Measurements from ENCODE around the gene USP6NL.

GRCh38 chr10:11409357-11409756, 202.1 kb downstream of the USP6NL start:
- TF ChIP-seq, protein P1, sequence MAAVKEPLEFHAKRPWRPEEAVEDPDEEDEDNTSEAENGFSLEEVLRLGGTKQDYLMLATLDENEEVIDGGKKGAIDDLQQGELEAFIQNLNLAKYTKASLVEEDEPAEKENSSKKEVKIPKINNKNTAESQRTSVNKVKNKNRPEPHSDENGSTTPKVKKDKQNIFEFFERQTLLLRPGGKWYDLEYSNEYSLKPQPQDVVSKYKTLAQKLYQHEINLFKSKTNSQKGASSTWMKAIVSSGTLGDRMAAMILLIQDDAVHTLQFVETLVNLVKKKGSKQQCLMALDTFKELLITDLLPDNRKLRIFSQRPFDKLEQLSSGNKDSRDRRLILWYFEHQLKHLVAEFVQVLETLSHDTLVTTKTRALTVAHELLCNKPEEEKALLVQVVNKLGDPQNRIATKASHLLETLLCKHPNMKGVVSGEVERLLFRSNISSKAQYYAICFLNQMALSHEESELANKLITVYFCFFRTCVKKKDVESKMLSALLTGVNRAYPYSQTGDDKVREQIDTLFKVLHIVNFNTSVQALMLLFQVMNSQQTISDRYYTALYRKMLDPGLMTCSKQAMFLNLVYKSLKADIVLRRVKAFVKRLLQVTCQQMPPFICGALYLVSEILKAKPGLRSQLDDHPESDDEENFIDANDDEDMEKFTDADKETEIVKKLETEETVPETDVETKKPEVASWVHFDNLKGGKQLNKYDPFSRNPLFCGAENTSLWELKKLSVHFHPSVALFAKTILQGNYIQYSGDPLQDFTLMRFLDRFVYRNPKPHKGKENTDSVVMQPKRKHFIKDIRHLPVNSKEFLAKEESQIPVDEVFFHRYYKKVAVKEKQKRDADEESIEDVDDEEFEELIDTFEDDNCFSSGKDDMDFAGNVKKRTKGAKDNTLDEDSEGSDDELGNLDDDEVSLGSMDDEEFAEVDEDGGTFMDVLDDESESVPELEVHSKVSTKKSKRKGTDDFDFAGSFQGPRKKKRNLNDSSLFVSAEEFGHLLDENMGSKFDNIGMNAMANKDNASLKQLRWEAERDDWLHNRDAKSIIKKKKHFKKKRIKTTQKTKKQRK (IDR thresholded peaks at IDR 0.05; ENCODE audit: low read depth, low read length), result no peak
- TF ChIP-seq ZZZ3 (IDR thresholded peaks at IDR 0.05; ENCODE audit: control insufficient read depth, insufficient read length, low read depth) (no peak), JUNB (IDR thresholded peaks at IDR 0.05) (no peak)
- TF ChIP-seq, protein P2, sequence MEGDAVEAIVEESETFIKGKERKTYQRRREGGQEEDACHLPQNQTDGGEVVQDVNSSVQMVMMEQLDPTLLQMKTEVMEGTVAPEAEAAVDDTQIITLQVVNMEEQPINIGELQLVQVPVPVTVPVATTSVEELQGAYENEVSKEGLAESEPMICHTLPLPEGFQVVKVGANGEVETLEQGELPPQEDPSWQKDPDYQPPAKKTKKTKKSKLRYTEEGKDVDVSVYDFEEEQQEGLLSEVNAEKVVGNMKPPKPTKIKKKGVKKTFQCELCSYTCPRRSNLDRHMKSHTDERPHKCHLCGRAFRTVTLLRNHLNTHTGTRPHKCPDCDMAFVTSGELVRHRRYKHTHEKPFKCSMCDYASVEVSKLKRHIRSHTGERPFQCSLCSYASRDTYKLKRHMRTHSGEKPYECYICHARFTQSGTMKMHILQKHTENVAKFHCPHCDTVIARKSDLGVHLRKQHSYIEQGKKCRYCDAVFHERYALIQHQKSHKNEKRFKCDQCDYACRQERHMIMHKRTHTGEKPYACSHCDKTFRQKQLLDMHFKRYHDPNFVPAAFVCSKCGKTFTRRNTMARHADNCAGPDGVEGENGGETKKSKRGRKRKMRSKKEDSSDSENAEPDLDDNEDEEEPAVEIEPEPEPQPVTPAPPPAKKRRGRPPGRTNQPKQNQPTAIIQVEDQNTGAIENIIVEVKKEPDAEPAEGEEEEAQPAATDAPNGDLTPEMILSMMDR (IDR thresholded peaks at IDR 0.05 in 2 of 3, conservative IDR thresholded peaks at IDR 0.05 in 1 of 3; ENCODE audit: control insufficient read depth in 2 of 3, extremely low read depth in 1 of 3, insufficient read depth in 1 of 3, low read depth in 3 of 3, low read length in 3 of 3), result no peak

Measured in GM12878 (cell line).